GM10266 (cell line): ENCODE measurements around the gene CDKAL1.

Source experiments
- DNase-seq: peaks from one replicate; pipeline ENCODE4 v3.0.0; 2012; ENCODE audit errors: extremely low spot score
- CTCF ChIP-seq: IDR thresholded peaks from 2 replicates; pipeline ENCODE4 v1.5.1; 2012; ENCODE audit warnings: mild to moderate bottlenecking, low read depth; ENCODE audit not compliant: control insufficient read depth, insufficient read depth; ENCODE audit errors: missing control alignments

The CDKAL1 gene

GRCh38 chr6:20892365-20892764 lies 358.1 kb downstream of the CDKAL1 start:
- no peak for DNase-seq
- TF ChIP-seq CTCF = no peak

GRCh38 chr6:20893412-20893811 lies 359.2 kb downstream of the CDKAL1 start:
- DNase-seq = no peak
- no peak for TF ChIP-seq CTCF

GRCh38 chr6:20900389-20901160 lies 366.3 kb downstream of the CDKAL1 start:
- no peak for DNase-seq
- TF ChIP-seq CTCF = no peak

GRCh38 chr6:20905377-20905776 lies 371.1 kb downstream of the CDKAL1 start:
- no peak for DNase-seq
- no peak for TF ChIP-seq CTCF

- no peak for TF ChIP-seq CTCF
- no peak for DNase-seq
Measured at GRCh38 chr6:20906945-20907344, 372.7 kb downstream of the CDKAL1 start.

GRCh38 chr6:20907486-20908071 lies 373.3 kb downstream of the CDKAL1 start:
- TF ChIP-seq CTCF = no peak
- no peak for DNase-seq

- TF ChIP-seq CTCF = no peak
- no peak for DNase-seq
Measured at GRCh38 chr6:20909621-20910020, 375.4 kb downstream of the CDKAL1 start.
